Prostate gland (tissue), 2 donors: ENCODE data around the gene CRKL. TPM values are rescaled to one million over a fixed set of nuclear protein-coding genes. Genes with fewer than 3 reads are reported as not detected.

Experiments
- total RNA-seq, 2 donors: library from RNA; depleted of rRNA; stranded (reverse); fragments of >200 nt; gene quantifications; one replicate each; pipeline ENCODE4 v1.1.0, GENCODE V29; 2016

CRKL gene
- total RNA-seq, 2 donors from 2014 or later: 41.6 to 72.0 TPM

Other genes with a start within 250 kb of the CRKL start
- not detected for gene SERPIND1, start 143.3 kb upstream of the CRKL start, total RNA-seq
- gene PI4KA, start 58.6 kb upstream of the CRKL start, total RNA-seq: 100 to 1,000 TPM in 1 of 2 donors, 10 to 100 TPM in 1; 74.2 to 115 TPM
- gene SNAP29, start 58.4 kb upstream of the CRKL start, total RNA-seq: 10 to 100 TPM; 19.1 to 24.1 TPM
- gene AIFM3, start 49.8 kb downstream of the CRKL start, total RNA-seq: 1 to 10 TPM; 1.4 to 1.8 TPM
- 10 to 100 TPM; 41.5 to 48.9 TPM for gene LZTR1, start 64.9 kb downstream of the CRKL start, total RNA-seq
- 10 to 100 TPM; 77.7 to 83.1 TPM for gene THAP7, start 84.7 kb downstream of the CRKL start, total RNA-seq
- gene P2RX6, start 97.8 kb downstream of the CRKL start, total RNA-seq: 1 to 10 TPM; 4.6 to 5.5 TPM
- 10 to 100 TPM; 13.0 to 53.9 TPM for gene SLC7A4, start 115.2 kb downstream of the CRKL start, total RNA-seq
- under 1 TPM in 1 of 2 donors, not detected in 1; 0.45 TPM for gene LRRC74B, start 128.5 kb downstream of the CRKL start, total RNA-seq